Esophagus squamous epithelium (tissue), 4 donors: ENCODE results near the gene PPHLN1.

Experiments
- CTCF ChIP-seq, 6 experiments: fragments of 450-650 bp in 4 of 6; fragments of 200-600 bp in 2 of 6; sonication (generic) in 2 of 6; IDR thresholded peaks; one replicate each; pipeline ENCODE4 v1.5.1; 2016 to 2019; ENCODE audit warnings: antibody characterized with exemption in 6 of 6, mild to moderate bottlenecking in 4 of 6, moderate library complexity in 4 of 6
- POLR2A ChIP-seq, 4 donors: fragments of 450-650 bp; IDR thresholded peaks; one replicate each; pipeline ENCODE4 v1.6.1; 2017; ENCODE audit warnings: antibody characterized with exemption in 4 of 4, mild to moderate bottlenecking in 4 of 4, moderate library complexity in 3 of 4

- no peak for TF ChIP-seq POLR2A (IDR thresholded peaks at IDR 0.05)
- no peak for TF ChIP-seq CTCF (IDR thresholded peaks at IDR 0.05)
Measured at GRCh38 chr12:42446761-42447160, 120.8 kb downstream of the PPHLN1 start.
